ENCODE results near the gene PDE6D.

The PDE6D gene

GRCh38 chr2:231727621-231728020, 53.5 kb downstream of the PDE6D start:
- no peak overlapping the region for H3K4me3 ChIP-seq (ENCODE audit: low read depth, low read length)
- no peak for TF ChIP-seq CTCF (IDR thresholded peaks at IDR 0.05; ENCODE audit: insufficient read depth, low read depth, low read length, missing control alignments)
- DNase-seq (ENCODE audit: low read depth), result no peak

- no peak for TF ChIP-seq CTCF (IDR thresholded peaks at IDR 0.05; ENCODE audit: insufficient read depth, low read depth, low read length, missing control alignments)
- no peak overlapping the region for H3K4me3 ChIP-seq (ENCODE audit: low read depth, low read length)
- no peak for DNase-seq (ENCODE audit: low read depth)
These were observed 54.8 kb downstream of the PDE6D start for GRCh38 chr2:231726276-231726675.

GRCh38 chr2:231725476-231725875, 55.6 kb downstream of the PDE6D start:
- no peak for TF ChIP-seq CTCF (IDR thresholded peaks at IDR 0.05; ENCODE audit: insufficient read depth, low read depth, low read length, missing control alignments)
- H3K4me3 ChIP-seq (ENCODE audit: low read depth, low read length), result no peak overlapping the region
- no peak for DNase-seq (ENCODE audit: low read depth)

- H3K4me3 ChIP-seq (ENCODE audit: low read depth, low read length), result no peak overlapping the region
- DNase-seq (ENCODE audit: low read depth), result no peak
- TF ChIP-seq CTCF (IDR thresholded peaks at IDR 0.05; ENCODE audit: insufficient read depth, low read depth, low read length, missing control alignments), result no peak
These were observed 58.3 kb downstream of the PDE6D start for GRCh38 chr2:231722721-231723307.

GRCh38 chr2:231720987-231721966, 59.8 kb downstream of the PDE6D start:
- H3K4me3 ChIP-seq (ENCODE audit: low read depth, low read length), result no peak overlapping the region
- peak; percentile 35 for TF ChIP-seq CTCF (IDR thresholded peaks at IDR 0.05; ENCODE audit: insufficient read depth, low read depth, low read length, missing control alignments)
- DNase-seq (ENCODE audit: low read depth), result peak; percentile 90

- TF ChIP-seq CTCF (IDR thresholded peaks at IDR 0.05; ENCODE audit: insufficient read depth, low read depth, low read length, missing control alignments), result no peak
- H3K4me3 ChIP-seq (ENCODE audit: low read depth, low read length), result no peak overlapping the region
- DNase-seq (ENCODE audit: low read depth), result peak; percentile 30
These were observed 60.6 kb downstream of the PDE6D start for GRCh38 chr2:231720292-231720986.

Data from GM12865 (cell line).